ENCODE measurements around the gene HMGA1.
A peak's percentile ranks its signal among the peaks of the same experiment; 100 is the strongest.

Gene HMGA1

DNA sequence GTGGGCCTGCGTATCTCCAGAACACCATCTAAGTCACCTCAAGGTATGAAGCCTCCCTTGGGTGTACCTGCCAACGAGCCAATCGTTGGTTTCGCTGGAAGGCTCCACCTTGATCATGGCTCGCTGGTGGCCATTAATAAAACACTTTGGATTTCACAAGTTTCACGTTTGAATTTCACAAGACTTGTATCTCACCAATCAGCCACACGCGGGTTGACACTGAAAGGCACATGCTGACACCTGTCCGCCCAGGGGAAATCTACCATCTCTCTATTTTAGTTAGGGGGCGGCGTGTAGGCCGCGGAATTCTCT, 586 bp upstream of the HMGA1 start:
- TF ChIP-seq FOXP2 (optimal IDR thresholded peaks at IDR 0.05; ENCODE audit: borderline replicate concordance, extremely low read depth, extremely low read length, insufficient read depth) (no peak), SIN3A (IDR thresholded peaks at IDR 0.05; ENCODE audit: borderline replicate concordance, insufficient read depth, low read length) (no peak), TAF1 (IDR thresholded peaks at IDR 0.05; ENCODE audit: borderline replicate concordance, insufficient read depth, low read length) (no peak), POLR2AphosphoS5 (IDR thresholded peaks at IDR 0.05; ENCODE audit: low read depth, low read length) (no peak)
- TF ChIP-seq, protein P1, sequence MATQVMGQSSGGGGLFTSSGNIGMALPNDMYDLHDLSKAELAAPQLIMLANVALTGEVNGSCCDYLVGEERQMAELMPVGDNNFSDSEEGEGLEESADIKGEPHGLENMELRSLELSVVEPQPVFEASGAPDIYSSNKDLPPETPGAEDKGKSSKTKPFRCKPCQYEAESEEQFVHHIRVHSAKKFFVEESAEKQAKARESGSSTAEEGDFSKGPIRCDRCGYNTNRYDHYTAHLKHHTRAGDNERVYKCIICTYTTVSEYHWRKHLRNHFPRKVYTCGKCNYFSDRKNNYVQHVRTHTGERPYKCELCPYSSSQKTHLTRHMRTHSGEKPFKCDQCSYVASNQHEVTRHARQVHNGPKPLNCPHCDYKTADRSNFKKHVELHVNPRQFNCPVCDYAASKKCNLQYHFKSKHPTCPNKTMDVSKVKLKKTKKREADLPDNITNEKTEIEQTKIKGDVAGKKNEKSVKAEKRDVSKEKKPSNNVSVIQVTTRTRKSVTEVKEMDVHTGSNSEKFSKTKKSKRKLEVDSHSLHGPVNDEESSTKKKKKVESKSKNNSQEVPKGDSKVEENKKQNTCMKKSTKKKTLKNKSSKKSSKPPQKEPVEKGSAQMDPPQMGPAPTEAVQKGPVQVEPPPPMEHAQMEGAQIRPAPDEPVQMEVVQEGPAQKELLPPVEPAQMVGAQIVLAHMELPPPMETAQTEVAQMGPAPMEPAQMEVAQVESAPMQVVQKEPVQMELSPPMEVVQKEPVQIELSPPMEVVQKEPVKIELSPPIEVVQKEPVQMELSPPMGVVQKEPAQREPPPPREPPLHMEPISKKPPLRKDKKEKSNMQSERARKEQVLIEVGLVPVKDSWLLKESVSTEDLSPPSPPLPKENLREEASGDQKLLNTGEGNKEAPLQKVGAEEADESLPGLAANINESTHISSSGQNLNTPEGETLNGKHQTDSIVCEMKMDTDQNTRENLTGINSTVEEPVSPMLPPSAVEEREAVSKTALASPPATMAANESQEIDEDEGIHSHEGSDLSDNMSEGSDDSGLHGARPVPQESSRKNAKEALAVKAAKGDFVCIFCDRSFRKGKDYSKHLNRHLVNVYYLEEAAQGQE (IDR thresholded peaks at IDR 0.05; ENCODE audit: insufficient read depth in 1 of 2, low read depth in 2 of 2, low read length in 2 of 2): no peak

DNA sequence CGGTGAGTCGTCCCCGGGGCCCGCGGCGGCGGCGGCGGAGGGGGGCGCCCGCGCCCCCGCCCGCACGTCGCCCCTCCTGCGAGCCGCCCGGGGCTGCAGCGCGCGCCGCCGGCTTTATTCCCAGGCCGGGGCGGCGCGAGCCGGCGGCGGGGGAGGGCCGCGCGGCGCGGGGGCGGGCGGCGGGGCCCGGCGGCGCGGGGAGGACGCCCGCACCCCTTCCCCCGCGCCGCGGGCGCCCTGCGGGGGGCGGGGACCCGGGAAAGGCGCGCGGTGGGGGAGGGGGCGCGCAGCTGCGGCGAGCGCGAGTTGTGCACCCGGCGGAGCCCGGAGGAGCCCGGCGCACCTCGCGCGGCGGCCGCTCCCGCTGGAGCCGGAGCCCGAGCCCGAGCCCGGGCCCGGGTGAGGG, 646 bp downstream of the HMGA1 start:
- no peak for TF ChIP-seq POLR2AphosphoS5 (IDR thresholded peaks at IDR 0.05; ENCODE audit: low read depth, low read length)
- TF ChIP-seq, protein P1 (IDR thresholded peaks at IDR 0.05; ENCODE audit: insufficient read depth in 1 of 2, low read depth in 2 of 2, low read length in 2 of 2): no peak

DNA sequence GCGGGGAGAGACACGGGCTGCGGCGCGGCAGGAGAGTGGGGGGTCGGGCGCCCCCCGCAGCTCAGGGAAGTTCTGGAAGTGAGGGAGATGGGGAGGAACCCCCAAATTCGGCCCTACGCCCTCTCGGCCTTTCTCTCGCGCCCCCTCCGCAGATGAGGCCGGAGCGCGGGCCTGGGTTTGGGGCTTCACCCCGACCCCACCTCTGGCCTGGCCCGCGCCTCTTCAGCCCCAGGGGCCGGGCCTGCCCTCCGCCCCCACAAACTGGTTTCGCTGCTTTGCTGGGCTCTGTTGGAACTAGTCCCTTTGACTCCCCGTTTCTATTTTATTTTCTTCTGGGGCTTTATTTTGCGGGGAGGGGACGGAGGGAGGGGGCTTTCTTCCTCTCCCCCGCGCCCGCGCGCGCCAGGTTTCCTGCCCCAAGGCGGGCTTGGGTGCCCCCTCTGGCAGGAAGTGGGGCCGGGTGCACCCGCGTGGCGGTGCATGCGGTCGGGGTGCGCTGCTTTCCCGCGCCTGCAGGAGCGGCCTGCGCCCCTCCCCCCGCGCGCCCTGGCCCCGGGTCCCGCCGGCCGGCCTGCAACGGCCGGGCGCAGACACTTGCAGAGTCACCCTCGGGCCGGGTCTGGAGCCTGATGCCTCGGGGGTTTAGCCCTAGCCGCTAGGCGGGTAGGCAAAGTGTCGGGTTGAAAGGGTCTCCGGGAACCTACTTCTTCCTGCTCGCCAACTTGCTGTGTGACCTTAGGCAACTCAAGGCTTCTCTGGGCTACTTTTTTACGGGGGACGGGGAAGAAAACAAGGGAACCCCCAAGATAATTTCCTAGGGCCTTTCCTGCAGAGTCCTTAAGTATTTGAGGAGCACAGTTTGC, 1.3 kb downstream of the HMGA1 start:
- no peak for TF ChIP-seq POLR2AphosphoS5 (IDR thresholded peaks at IDR 0.05; ENCODE audit: low read depth, low read length)
- no peak for TF ChIP-seq SIN3A (IDR thresholded peaks at IDR 0.05; ENCODE audit: borderline replicate concordance, insufficient read depth, low read length)
- TF ChIP-seq FOXP2 (optimal IDR thresholded peaks at IDR 0.05; ENCODE audit: borderline replicate concordance, extremely low read depth, extremely low read length, insufficient read depth): peak; percentile 47
- TF ChIP-seq, protein P1 (IDR thresholded peaks at IDR 0.05; ENCODE audit: insufficient read depth in 1 of 2, low read depth in 2 of 2, low read length in 2 of 2): no peak

DNA sequence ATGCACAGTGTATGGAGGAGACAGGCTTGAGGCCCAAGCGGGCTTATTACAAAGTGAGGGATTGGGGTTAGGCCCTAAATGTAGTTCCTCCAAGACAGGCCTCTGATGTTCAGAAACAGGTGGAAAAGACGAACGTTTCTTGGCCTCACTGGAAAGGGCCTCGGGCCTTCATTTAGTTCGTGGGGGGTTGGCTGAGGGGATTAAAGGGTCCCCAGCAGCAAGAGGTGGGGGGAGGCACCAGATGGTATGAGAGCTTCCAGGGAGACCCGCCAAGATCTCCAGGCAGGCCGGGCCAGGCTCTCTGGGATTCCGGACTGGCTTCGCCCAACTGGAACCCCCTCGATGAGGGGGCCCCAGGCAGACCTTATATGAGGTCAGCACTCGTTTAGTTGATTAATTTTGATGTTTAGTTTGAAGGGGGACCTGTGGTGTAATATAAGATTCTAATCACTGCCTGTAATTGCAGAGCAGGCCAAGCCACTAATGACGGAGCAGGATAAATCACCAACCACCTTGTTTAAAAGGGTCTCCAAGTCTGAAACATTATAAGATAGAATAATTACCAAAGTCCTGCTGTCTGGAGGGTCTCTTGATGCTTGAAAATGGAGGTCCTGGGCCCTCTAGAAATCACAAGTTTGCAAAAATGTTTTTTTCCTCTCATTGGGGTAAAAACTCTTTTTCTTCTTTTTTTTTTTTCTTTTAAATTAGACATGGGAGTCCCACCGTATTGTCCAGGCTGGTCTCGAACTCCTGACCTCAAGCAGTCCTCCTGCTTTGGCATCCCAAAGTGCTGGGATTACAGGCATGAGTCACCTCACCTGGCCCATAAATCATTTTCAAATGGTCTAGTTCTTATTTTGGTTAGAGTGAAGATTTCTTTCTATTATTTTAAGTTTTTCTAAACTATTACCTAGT, 2.2 kb downstream of the HMGA1 start:
- no peak for TF ChIP-seq SIN3A (IDR thresholded peaks at IDR 0.05; ENCODE audit: borderline replicate concordance, insufficient read depth, low read length)
- 0 out of 2 replicates have a peak, but pooled peaks have one; percentile 5 for TF ChIP-seq POLR2AphosphoS5 (IDR thresholded peaks at IDR 0.05; ENCODE audit: low read depth, low read length)
- TF ChIP-seq, protein P1 (IDR thresholded peaks at IDR 0.05; ENCODE audit: insufficient read depth in 1 of 2, low read depth in 2 of 2, low read length in 2 of 2): no peak
- no peak for TF ChIP-seq FOXP2 (optimal IDR thresholded peaks at IDR 0.05; ENCODE audit: borderline replicate concordance, extremely low read depth, extremely low read length, insufficient read depth)
- no peak for TF ChIP-seq TAF1 (IDR thresholded peaks at IDR 0.05; ENCODE audit: borderline replicate concordance, insufficient read depth, low read length)

Data from PFSK-1 (cell line).